NCI-H2227 (cell line): ENCODE measurements around the gene CEP83.
A peak's percentile ranks its signal among the peaks of the same experiment; 100 is the strongest.

ENCODE experiments used
- DNase-seq: peaks from one replicate; lab custom pipeline; 2025; ENCODE audit not compliant: unreplicated experiment; lab: John Stamatoyannopoulos, UW

The CEP83 gene

GRCh38 chr12:94273272-94273671, 186.4 kb downstream of the CEP83 start:
- no peak for DNase-seq

DNA sequence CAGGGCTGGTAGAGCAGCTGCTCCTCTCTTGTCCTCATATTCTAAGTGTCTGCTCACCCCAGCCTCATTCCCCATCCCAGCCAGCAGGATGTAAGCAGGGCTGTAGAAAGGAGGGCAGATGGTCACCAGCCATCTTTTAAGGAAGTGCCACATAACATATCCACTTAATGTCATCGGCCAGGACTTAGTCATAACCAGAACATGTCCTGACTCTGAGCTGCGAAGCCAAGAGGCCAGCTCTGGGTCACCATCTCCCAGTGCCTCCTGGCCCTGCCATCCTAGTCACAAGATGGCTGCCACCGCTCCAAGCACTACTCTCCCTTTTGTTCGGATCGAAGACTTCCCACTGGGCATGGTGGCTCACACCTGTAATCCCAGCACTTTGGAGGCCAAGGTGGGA, 187.4 kb downstream of the CEP83 start:
- no peak for DNase-seq

- DNase-seq: no peak
These were observed 188.3 kb downstream of the CEP83 start for GRCh38 chr12:94271351-94271750.

DNA sequence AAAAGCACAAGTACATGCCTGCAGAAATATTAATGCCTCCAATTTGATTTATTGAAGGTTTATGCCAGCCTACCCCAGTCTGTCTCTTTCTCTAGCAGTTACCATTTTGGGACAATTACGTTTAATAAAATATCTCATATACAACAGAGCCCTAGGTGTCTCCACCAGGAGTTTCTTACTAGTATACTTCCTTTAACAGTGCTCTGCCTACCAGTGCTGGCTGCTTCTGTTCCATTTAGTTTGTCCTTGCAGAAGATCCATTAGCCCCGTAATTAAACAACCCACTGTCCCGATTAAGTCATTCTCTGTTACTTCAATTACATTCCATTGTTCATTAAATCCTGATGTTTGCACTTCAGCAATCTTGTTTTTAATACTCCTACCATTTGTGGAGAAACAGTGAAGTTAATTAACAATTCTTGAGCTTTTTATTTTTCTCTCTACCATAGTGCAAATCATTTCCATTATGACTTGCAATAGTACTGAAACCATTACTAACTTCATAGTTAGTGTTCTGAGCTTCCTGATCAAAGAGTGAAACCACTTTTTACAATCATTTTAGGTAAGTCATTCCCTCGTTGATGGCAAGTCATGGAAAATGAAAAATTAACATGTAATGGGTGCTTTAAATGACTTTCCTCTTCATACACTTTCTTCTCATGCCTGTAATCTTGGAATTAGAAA, 190.2 kb downstream of the CEP83 start:
- DNase-seq: no peak

DNA sequence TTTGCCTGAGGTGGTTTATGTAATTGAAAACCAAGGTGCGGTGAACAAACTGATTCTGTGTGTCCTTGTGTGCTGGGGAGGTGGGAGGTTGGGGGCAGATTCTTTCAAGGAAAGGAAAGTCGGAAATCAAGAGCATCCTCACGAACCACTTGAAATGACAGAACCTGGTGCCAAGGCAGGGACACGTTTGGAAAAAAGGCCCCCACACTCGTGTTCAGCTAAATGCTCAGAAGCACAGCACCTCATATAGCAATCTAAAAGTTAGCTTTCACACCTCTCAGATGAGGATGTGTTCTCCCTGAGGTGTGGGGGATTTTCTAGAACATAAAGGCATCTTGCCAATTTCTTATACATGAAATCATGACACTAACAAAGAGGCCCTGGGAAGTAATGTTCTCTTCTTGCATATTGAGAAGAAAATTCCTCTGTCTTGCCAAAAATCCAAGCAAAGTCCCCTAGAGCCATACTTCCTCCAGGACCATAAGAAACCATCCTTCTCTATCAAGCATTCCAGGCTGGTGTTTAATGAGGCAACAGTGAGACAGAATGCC, 191.7 kb downstream of the CEP83 start:
- no peak for DNase-seq

GRCh38 chr12:94267537-94267872, 192.2 kb downstream of the CEP83 start:
- DNase-seq: no peak

- DNase-seq: no peak
These were observed 192.7 kb downstream of the CEP83 start for GRCh38 chr12:94266796-94267536.

GRCh38 chr12:94265966-94266745, 193.5 kb downstream of the CEP83 start:
- DNase-seq: no peak

- DNase-seq: no peak
These were observed 194.1 kb downstream of the CEP83 start for GRCh38 chr12:94265539-94265938.

DNA sequence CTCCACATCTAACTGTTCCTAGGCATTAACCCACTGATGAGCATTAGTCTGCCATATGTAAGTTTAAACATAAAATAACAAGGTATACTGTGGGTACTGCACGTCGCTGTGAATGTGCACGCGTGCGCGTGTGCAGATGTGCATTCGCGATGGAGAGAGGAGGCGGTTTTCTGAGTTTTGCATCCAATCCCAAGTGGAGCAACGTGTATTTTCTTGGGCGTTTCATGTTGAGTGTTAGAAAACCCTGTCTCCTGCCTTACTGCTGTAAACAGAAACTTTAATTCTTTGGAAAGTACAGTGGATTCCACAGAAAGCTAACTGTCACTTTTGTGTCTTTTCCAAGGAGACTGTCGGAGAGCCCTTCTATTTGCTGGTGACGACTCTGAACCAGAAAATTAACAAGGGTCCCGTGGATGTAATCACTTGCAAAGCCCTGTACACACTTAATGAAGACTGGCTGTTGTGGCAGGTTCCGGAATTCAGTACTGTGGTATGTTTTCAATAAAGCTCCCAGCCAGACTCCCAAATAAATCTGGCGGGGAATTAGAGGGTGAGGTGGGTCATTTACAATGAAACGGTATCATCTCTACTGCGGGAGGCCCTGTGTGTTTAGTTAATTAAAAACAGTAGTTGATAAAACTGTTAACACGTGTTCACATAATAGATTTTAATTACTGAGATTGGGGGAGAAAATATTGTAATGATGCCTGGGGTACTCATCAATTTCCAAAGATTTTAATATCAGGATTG, 194.8 kb downstream of the CEP83 start:
- DNase-seq: no peak

DNA sequence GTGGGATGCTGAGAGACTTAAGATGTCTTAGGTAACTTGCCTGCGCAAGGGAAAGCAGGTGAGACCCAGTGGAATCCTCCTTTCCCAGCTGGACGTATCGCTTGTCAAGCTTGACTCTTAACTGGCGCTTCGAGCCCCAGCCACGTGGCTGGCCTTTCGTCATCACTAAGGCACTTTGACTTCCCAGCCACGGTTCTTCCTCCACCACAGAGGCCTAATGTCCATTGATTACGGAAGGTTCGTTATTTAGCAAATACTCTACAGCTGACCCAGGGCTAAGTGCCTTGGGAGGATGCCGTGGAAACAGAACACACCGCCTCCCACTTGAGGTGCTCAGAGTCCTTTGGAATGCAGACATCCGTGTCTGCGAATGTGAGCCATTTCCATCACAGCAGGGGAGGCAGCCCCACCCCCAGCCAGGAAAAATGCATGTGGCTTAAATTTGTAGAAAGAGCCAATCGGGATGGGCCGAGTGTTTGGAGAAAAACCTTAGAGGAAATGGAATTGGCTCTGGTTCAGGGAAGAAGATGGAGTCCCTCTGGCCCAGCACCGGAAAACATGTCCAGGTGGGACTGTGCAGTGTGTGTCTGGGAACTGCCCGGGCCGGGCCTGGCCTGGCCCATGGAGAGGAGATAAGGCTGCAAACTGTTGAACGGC, 195.6 kb downstream of the CEP83 start:
- DNase-seq: peak; percentile 25

DNA sequence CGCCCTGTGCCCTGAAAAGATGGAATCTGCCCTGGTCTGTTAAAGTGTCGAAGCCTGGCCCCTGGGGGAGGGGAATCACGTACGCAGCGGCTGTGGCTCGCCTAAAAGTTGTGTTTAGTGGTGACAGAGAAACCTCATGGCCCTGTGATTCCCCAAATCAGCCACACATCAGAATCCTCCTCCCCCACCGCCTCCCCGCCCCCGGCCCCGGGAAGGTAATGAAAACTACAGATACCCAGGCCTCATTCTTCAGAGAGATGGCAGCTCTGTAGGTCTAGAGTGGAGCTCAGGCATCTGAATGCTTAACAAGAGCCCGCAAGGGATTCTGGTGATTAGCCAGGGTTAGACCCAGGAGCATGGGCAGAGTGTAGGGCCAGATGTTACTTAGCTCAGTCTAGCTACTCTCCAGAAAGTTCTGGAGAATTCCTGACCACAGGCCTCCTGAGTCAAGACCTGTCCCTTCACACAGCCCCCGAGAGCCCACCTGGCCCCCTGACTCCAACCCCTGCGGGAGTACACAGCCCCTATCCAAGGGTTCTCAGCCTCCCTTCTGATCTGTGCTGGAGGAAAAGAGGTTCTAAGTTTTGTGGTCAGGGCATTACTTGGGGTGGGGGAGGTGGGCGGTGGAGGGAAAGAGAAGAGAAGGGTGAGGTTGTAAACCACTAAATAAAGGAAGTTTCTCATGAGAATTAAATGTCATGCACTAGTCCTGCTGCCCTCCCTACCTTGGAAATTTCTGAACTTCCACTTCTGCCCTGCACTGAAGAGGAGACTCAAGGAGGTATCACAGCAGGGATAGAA, 196.5 kb downstream of the CEP83 start:
- DNase-seq: no peak

- peak; percentile 88 for DNase-seq
These were observed 197.2 kb downstream of the CEP83 start for GRCh38 chr12:94262228-94263010.

DNA sequence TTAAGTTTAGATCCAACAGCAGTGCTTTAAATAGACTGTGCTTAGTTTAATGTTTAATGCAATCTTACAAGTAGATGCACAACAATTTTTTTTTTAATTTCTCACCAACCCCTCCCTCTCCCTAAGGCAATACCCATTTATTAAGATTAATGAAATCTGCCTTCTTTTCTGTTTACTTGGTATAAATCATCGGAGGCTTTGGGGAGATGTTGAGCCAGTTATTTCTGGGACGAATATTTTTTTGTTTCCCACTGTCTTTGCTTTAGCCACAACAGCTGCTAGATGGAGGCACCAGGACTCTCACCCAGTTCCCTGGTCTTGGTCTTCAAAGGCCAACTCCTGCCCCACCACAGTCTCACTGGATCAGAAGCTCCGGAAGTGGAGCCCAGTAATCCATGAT, 197.9 kb downstream of the CEP83 start:
- no peak for DNase-seq

DNA sequence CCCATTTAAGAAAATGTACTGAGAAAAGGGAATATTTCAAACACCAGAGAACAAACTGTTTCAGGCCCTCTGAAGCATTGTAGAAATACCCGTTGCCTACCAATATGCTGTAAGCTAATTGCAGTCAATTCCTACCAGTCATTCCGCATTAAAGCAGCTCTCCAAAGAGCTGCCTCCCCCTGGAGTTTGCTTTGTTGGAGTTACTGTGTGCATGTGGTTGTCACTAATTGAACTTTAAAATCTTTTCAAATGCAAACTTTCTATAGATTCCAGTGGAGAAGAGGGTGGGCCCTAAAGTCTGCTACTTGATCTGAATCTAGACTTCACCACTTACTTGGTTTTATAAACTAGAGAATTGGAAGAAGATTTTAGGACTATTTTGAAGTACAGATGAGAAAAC, 198.5 kb downstream of the CEP83 start:
- DNase-seq: no peak

GRCh38 chr12:94260717-94261116, 198.9 kb downstream of the CEP83 start:
- DNase-seq: no peak

- DNase-seq: no peak
These were observed 199.7 kb downstream of the CEP83 start for GRCh38 chr12:94260017-94260416.

DNA sequence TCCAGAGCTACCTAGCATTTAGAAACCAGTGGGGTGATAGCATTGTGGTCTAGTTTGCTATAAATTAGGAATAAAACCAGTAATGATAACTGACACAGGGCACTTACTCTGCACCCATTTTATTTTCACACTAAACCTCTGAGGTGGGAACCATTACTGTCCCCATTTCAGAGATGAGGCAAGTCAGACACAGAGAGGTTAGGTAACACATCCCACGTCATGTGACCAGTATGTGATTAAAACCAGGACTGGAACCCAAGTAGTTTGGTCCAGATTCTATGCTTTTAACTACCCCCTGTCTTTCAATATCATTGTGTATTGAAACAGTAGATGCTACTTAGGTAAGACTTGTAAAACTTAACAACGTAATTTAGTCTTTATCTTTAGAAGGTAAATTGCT, 201.1 kb downstream of the CEP83 start:
- no peak for DNase-seq
